HEK293 (cell line): ENCODE data around the gene ENDOD1.

Experiments
- CTCF ChIA-PET: fragments of 350-600 bp; formaldehyde crosslinking; extraction: SDS; loops from one replicate; lab custom pipeline; 2021; ENCODE audit warnings: antibody characterized with exemption; lab: Yijun Ruan, JAX
- POLR2A ChIA-PET: fragments of 300-600 bp; formaldehyde crosslinking; extraction: SDS; loops from one replicate; lab custom pipeline; 2020; ENCODE audit warnings: antibody characterized with exemption, inconsistent platforms; lab: Yijun Ruan, JAX
- H3K27ac ChIP-seq: fragments of 200-500 bp; sonication (Bioruptor generic); 2 replicates; pipeline ENCODE4 v1.5.1; 2014; ENCODE audit warnings: low read depth, low read length, control low read depth, inconsistent platforms; ENCODE audit errors: extremely low read depth
- H3K36me3 ChIP-seq, 2 experiments: fragments of 200-500 bp in 1 of 2; sonication (Bioruptor generic) in 1 of 2; 1 replicate in 1 of 2; 2 replicates in 1 of 2; pipeline ENCODE4 v1.5.1; 2014 to 2017; ENCODE audit warnings: inconsistent platforms in 2 of 2, low read length in 2 of 2; ENCODE audit not compliant: control insufficient read depth in 2 of 2, insufficient read depth in 1 of 2
- H3K4me1 ChIP-seq: fragments of 200-500 bp; sonication (Bioruptor generic); 2 replicates; pipeline ENCODE4 v1.5.1; 2014; ENCODE audit warnings: mild to moderate bottlenecking, low read length, inconsistent platforms; ENCODE audit not compliant: control insufficient read depth, insufficient read depth
- H3K4me3 ChIP-seq: 2 replicates; pipeline ENCODE4 v1.5.1; 2011; ENCODE audit warnings: low read depth, mild to moderate bottlenecking, control low read depth, low read length, moderate library complexity
- H3K9me3 ChIP-seq: fragments of 200-500 bp; sonication (Bioruptor generic); 2 replicates; pipeline ENCODE4 v1.5.1; 2014; ENCODE audit warnings: low read depth, low read length, inconsistent platforms; ENCODE audit not compliant: control insufficient read depth, insufficient read depth
- BCL6B ChIP-seq: fragments of 450-650 bp; formaldehyde crosslinking; IDR thresholded peaks from 2 replicates; pipeline ENCODE4 v1.5.1; 2017; ENCODE audit warnings: missing biosample characterization, missing genetic modification characterization
- EGR2 ChIP-seq: fragments of 450-650 bp; formaldehyde crosslinking; IDR thresholded peaks from 2 replicates; pipeline ENCODE4 v1.5.1; 2016; ENCODE audit warnings: low read depth, missing biosample characterization, missing genetic modification characterization
- GFI1B ChIP-seq: fragments of 450-650 bp; formaldehyde crosslinking; IDR thresholded peaks from 2 replicates; pipeline ENCODE4 v1.5.1; 2016; ENCODE audit warnings: missing biosample characterization, missing genetic modification characterization
- GLI2 ChIP-seq: fragments of 450-650 bp; formaldehyde crosslinking; IDR thresholded peaks from 2 replicates; pipeline ENCODE4; 2017; ENCODE audit warnings: missing biosample characterization, missing genetic modification characterization, low read depth, borderline replicate concordance
- MYNN ChIP-seq: fragments of 450-650 bp; formaldehyde crosslinking; IDR thresholded peaks from 2 replicates; pipeline ENCODE4 v1.5.1; 2016; ENCODE audit warnings: missing biosample characterization, missing genetic modification characterization, borderline replicate concordance
- PRDM1 ChIP-seq: fragments of 450-650 bp; formaldehyde crosslinking; IDR thresholded peaks from 2 replicates; pipeline ENCODE4; 2016; ENCODE audit warnings: missing biosample characterization, missing genetic modification characterization
- YY2 ChIP-seq: fragments of 450-650 bp; formaldehyde crosslinking; IDR thresholded peaks from 2 replicates; pipeline ENCODE4 v1.5.1; 2016; ENCODE audit warnings: missing biosample characterization, missing genetic modification characterization
- ZBTB44 ChIP-seq: fragments of 450-650 bp; IDR thresholded peaks from 2 replicates; pipeline ENCODE4 v1.5.1; 2018; ENCODE audit warnings: missing biosample characterization, mild to moderate bottlenecking, missing genetic modification characterization
- ZNF132 ChIP-seq: fragments of 450-650 bp; formaldehyde crosslinking; IDR thresholded peaks from 2 replicates; pipeline ENCODE4 v1.5.1; 2017; ENCODE audit warnings: missing biosample characterization, missing genetic modification characterization, borderline replicate concordance
- ZNF140 ChIP-seq: fragments of 450-650 bp; formaldehyde crosslinking; IDR thresholded peaks from 2 replicates; pipeline ENCODE4 v1.5.1; 2016; ENCODE audit warnings: missing biosample characterization, missing genetic modification characterization
- ZNF184 ChIP-seq: fragments of 450-650 bp; IDR thresholded peaks from 2 replicates; pipeline ENCODE4 v1.5.1; 2018; ENCODE audit warnings: missing biosample characterization, mild to moderate bottlenecking, missing genetic modification characterization
- ZNF2 ChIP-seq: fragments of 450-650 bp; formaldehyde crosslinking; IDR thresholded peaks from 2 replicates; pipeline ENCODE4 v1.5.1; 2016; ENCODE audit warnings: missing biosample characterization, missing genetic modification characterization
- ZNF341 ChIP-seq: fragments of 450-650 bp; formaldehyde crosslinking; IDR thresholded peaks from 2 replicates; pipeline ENCODE4; 2016; ENCODE audit warnings: low read depth, missing biosample characterization, missing genetic modification characterization
- ZNF391 ChIP-seq: fragments of 450-650 bp; formaldehyde crosslinking; IDR thresholded peaks from 2 replicates; pipeline ENCODE4 v1.5.1; 2016; ENCODE audit warnings: low read depth, missing biosample characterization, missing genetic modification characterization, borderline replicate concordance
- ZNF394 ChIP-seq: fragments of 450-650 bp; formaldehyde crosslinking; IDR thresholded peaks from 2 replicates; pipeline ENCODE4 v1.5.1; 2016; ENCODE audit warnings: missing biosample characterization, missing genetic modification characterization, mild to moderate bottlenecking, moderate library complexity, borderline replicate concordance
- ZNF426 ChIP-seq: fragments of 450-650 bp; formaldehyde crosslinking; IDR thresholded peaks from 2 replicates; pipeline ENCODE4 v1.5.1; 2017; ENCODE audit warnings: missing biosample characterization, missing genetic modification characterization, mild to moderate bottlenecking, inconsistent platforms, moderate library complexity
- ZNF639 ChIP-seq: fragments of 450-650 bp; formaldehyde crosslinking; IDR thresholded peaks from 2 replicates; pipeline ENCODE4 v1.5.1; 2016; ENCODE audit warnings: missing biosample characterization, missing genetic modification characterization
- ZNF707 ChIP-seq: fragments of 450-650 bp; formaldehyde crosslinking; IDR thresholded peaks from 2 replicates; pipeline ENCODE4 v1.5.1; 2016; ENCODE audit warnings: missing biosample characterization, missing genetic modification characterization
- ZNF843 ChIP-seq: fragments of 450-650 bp; formaldehyde crosslinking; IDR thresholded peaks from 2 replicates; pipeline ENCODE4 v1.5.1; 2016; ENCODE audit warnings: missing biosample characterization, missing genetic modification characterization

ENDOD1 gene

GRCh38 chr11:95101935-95102334 lies 12.3 kb downstream of the ENDOD1 start (continued):
- TF ChIP-seq ZBTB44 (tag by site-specific recombination) (no peak), BCL6B (tag by site-specific recombination) (no peak), ZNF132 (tag by site-specific recombination) (no peak), ZNF394 (tag by site-specific recombination) (no peak), MYNN (no peak), ZNF2 (tag by site-specific recombination) (no peak), ZNF341 (no peak), ZNF843 (no peak)

- CTCF ChIA-PET: interaction anchor here (0.6 to 1.3 kb wide), 4 partner anchors 9 to 1232 kb away, joined by 3 to 10 read pairs (median 3); no protein-coding TSS in a partner anchor
- 0 out of 2 replicates have a peak, but pooled peaks have one; percentile 20 for TF ChIP-seq PRDM1 (tag by site-specific recombination)
- no peak for TF ChIP-seq ZNF639
- Histone ChIP-seq H3K27ac (no peak overlapping the region), H3K4me3 (no peak overlapping the region), H3K36me3 (no peaks in the 10 kb centered on the region), H3K9me3 (no peaks in the 10 kb centered on the region), H3K4me1 (0 out of 2 replicates have a peak, but pooled peaks cover 6% of the 10 kb centered on the region)
- POLR2A ChIA-PET: interaction anchor here (0.7 to 3.5 kb wide), 3 partner anchors 12 to 100 kb away, joined by 3 to 14 read pairs (median 4); partner anchors contain the start of gene ENDOD1
Measured at GRCh38 chr11:95102733-95103132, 13.1 kb downstream of the ENDOD1 start.

GRCh38 chr11:95103701-95104100 lies 14.1 kb downstream of the ENDOD1 start:
- TF ChIP-seq ZNF140 (tag by site-specific recombination): no peak
- no peak for TF ChIP-seq ZNF391 (tag by site-specific recombination)
- no peak for TF ChIP-seq GFI1B
- no peak for TF ChIP-seq ZNF184 (tag by site-specific recombination)
- no peak for TF ChIP-seq YY2
- no peak for TF ChIP-seq ZNF707 (tag by site-specific recombination)
- TF ChIP-seq GLI2 (tag by site-specific recombination): no peak
- no peak for TF ChIP-seq EGR2 (tag by site-specific recombination)
- TF ChIP-seq ZNF426 (tag by site-specific recombination): no peak
- no peak overlapping the region for H3K4me3 ChIP-seq
- POLR2A ChIA-PET: interaction anchor here (0.7 to 3.5 kb wide), 2 partner anchors 13 to 19 kb away, joined by 3 to 14 read pairs; partner anchors contain the start of gene ENDOD1
- peaks cover 16% of the 10 kb centered on the region for H3K4me1 ChIP-seq
- CTCF ChIA-PET: interaction anchor here (0.6 to 1.3 kb wide), 3 partner anchors 10 to 53 kb away, joined by 3 to 10 read pairs (median 8); no protein-coding TSS in a partner anchor
- H3K27ac ChIP-seq: no peak overlapping the region
- H3K36me3 ChIP-seq: no peaks in the 10 kb centered on the region
- H3K9me3 ChIP-seq: no peaks in the 10 kb centered on the region
